Measurements from ENCODE around the gene CDH8.

GRCh38 chr16:61921373-61921772 is 114.9 kb downstream of the CDH8 start:
- TF ChIP-seq CTCF (IDR thresholded peaks at IDR 0.05), result no peak
- no peak for TF ChIP-seq ZSCAN18 (CRISPR knock-in tag; IDR thresholded peaks at IDR 0.05)
- TF ChIP-seq ZNF423 (CRISPR knock-in tag; IDR thresholded peaks at IDR 0.05), result no peak
- no peak for TF ChIP-seq ATF3 (CRISPR knock-in tag; conservative IDR thresholded peaks at IDR 0.05)
- TF ChIP-seq FOXJ3 (CRISPR knock-in tag; IDR thresholded peaks at IDR 0.05; ENCODE audit: borderline replicate concordance), result no peak
- TF ChIP-seq, protein P1, sequence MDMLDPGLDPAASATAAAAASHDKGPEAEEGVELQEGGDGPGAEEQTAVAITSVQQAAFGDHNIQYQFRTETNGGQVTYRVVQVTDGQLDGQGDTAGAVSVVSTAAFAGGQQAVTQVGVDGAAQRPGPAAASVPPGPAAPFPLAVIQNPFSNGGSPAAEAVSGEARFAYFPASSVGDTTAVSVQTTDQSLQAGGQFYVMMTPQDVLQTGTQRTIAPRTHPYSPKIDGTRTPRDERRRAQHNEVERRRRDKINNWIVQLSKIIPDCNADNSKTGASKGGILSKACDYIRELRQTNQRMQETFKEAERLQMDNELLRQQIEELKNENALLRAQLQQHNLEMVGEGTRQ (CRISPR knock-in tag; IDR thresholded peaks at IDR 0.05), result no peak
- TF ChIP-seq CREM (CRISPR knock-in tag; IDR thresholded peaks at IDR 0.05), result no peak
- no peak for TF ChIP-seq ZNF121 (CRISPR knock-in tag; IDR thresholded peaks at IDR 0.05)
- TF ChIP-seq JUN (CRISPR knock-in tag; IDR thresholded peaks at IDR 0.05), result no peak
- TF ChIP-seq ESRRA (CRISPR knock-in tag; IDR thresholded peaks at IDR 0.05; ENCODE audit: borderline replicate concordance), result no peak
- TF ChIP-seq, protein P2, sequence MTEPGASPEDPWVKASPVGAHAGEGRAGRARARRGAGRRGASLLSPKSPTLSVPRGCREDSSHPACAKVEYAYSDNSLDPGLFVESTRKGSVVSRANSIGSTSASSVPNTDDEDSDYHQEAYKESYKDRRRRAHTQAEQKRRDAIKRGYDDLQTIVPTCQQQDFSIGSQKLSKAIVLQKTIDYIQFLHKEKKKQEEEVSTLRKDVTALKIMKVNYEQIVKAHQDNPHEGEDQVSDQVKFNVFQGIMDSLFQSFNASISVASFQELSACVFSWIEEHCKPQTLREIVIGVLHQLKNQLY (CRISPR knock-in tag; IDR thresholded peaks at IDR 0.05), result no peak
